Right lobe of liver (tissue), 4 donors: ENCODE measurements around the gene GPBAR1.

Experiments
- POLR2A ChIP-seq: fragments of 450-650 bp; IDR thresholded peaks from one replicate; pipeline ENCODE4 v1.6.1; 2017; ENCODE audit warnings: antibody characterized with exemption, mild to moderate bottlenecking
- TF ChIP-seq, protein P1 (sequence below), 4 donors: fragments of 200-600 bp in 3 of 4; fragments of 450-650 bp in 1 of 4; IDR thresholded peaks; one replicate each; pipeline versions ENCODE4 v1.5.1 to v1.8.0; 2016 to 2022; ENCODE audit warnings: antibody characterized with exemption in 4 of 4, mild to moderate bottlenecking in 2 of 4
- donor health status: DM: no; HTN: no; CAD: no.
- donor health status: DM: no; HTN: no; CAD: no.
- donor health status: DM: no; HTN: yes; CAD: no.

DNA sequence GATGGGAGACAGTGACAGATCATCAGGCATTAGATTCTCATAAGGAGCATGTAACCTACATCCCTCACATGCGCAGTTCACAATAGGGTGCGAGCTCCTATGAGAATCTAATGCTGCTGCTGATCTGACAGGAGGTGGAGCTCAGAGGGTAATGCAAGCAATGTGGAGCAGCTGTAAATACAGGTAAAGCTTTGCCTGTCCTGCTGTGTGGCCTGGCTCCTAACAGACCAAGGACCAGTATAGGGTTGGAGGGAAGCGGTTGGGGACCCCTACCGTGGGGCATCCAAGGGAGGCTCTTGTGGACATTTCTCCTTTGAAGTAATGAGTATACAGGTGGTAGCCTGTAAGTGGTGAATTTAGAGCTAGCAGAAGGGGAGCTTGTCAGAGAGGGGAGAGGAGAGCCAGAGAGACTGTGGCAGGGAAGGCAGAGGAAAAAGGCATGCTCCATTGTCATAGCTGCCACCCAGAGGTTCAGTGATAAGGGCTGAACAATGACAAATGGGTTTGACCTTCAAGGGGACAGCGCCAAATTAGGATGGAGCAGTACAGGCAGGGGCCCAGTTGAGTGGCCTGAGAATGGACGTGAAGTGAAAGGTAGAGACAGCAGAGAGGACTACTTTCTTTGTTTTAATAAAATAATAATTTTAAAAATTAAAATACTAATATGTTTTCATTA, 46.7 kb downstream of the GPBAR1 start:
- TF ChIP-seq, protein P1, sequence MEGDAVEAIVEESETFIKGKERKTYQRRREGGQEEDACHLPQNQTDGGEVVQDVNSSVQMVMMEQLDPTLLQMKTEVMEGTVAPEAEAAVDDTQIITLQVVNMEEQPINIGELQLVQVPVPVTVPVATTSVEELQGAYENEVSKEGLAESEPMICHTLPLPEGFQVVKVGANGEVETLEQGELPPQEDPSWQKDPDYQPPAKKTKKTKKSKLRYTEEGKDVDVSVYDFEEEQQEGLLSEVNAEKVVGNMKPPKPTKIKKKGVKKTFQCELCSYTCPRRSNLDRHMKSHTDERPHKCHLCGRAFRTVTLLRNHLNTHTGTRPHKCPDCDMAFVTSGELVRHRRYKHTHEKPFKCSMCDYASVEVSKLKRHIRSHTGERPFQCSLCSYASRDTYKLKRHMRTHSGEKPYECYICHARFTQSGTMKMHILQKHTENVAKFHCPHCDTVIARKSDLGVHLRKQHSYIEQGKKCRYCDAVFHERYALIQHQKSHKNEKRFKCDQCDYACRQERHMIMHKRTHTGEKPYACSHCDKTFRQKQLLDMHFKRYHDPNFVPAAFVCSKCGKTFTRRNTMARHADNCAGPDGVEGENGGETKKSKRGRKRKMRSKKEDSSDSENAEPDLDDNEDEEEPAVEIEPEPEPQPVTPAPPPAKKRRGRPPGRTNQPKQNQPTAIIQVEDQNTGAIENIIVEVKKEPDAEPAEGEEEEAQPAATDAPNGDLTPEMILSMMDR (IDR thresholded peaks at IDR 0.05) = no peak
- no peak for TF ChIP-seq POLR2A
